GM18909 (cell line): ENCODE results near the gene IL17RA.

Source experiments
- ATAC-seq: cut with Tn5 transposase; IDR thresholded peaks from one replicate; pipeline ENCODE4 v1.9.1; 2021; ENCODE audit warnings: mild to moderate bottlenecking; ENCODE audit not compliant: unreplicated experiment, poor library complexity

Gene IL17RA

GRCh38 chr22:17105143-17106129 lies 20.6 kb downstream of the IL17RA start:
- ATAC-seq: no peak

- no peak for ATAC-seq
Observed at GRCh38 chr22:17106161-17106784, 21.5 kb downstream of the IL17RA start.

GRCh38 chr22:17106785-17107546 lies 22.2 kb downstream of the IL17RA start:
- no peak for ATAC-seq

- ATAC-seq: no peak
Observed at GRCh38 chr22:17107547-17107810, 22.7 kb downstream of the IL17RA start.

- no peak for ATAC-seq
Observed at GRCh38 chr22:17108256-17109112, 23.7 kb downstream of the IL17RA start.

GRCh38 chr22:17109113-17109865 lies 24.5 kb downstream of the IL17RA start:
- ATAC-seq: no peak

GRCh38 chr22:17109976-17110375 lies 25.2 kb downstream of the IL17RA start:
- no peak for ATAC-seq

- no peak for ATAC-seq
Observed at GRCh38 chr22:17110791-17111550, 26.2 kb downstream of the IL17RA start.

GRCh38 chr22:17112491-17113042 lies 27.8 kb downstream of the IL17RA start:
- ATAC-seq: no peak

- no peak for ATAC-seq
Observed at GRCh38 chr22:17113600-17113999, 28.8 kb downstream of the IL17RA start.

- no peak for ATAC-seq
Observed at GRCh38 chr22:17114173-17114897, 29.5 kb downstream of the IL17RA start.

- ATAC-seq: no peak
Observed at GRCh38 chr22:17114898-17115235, 30.1 kb downstream of the IL17RA start.

GRCh38 chr22:17115236-17115635 lies 30.4 kb downstream of the IL17RA start:
- no peak for ATAC-seq

GRCh38 chr22:17115945-17116565 lies 31.3 kb downstream of the IL17RA start:
- ATAC-seq: no peak

GRCh38 chr22:17116572-17117330 lies 32.0 kb downstream of the IL17RA start:
- no peak for ATAC-seq

- ATAC-seq: no peak
Observed at GRCh38 chr22:17117400-17117799, 32.6 kb downstream of the IL17RA start.

- ATAC-seq: no peak
Observed at GRCh38 chr22:17117890-17118289, 33.1 kb downstream of the IL17RA start.
